AG04449 (cell line): ENCODE data around the gene RAPSN.

ENCODE experiments used
- CTCF ChIA-PET: fragments of 350-600 bp; formaldehyde crosslinking; extraction: SDS; loops from one replicate; lab custom pipeline; 2021; ENCODE audit warnings: antibody characterized with exemption; lab: Yijun Ruan, JAX
- POLR2A ChIA-PET: fragments of 400-600, 350-600 bp; formaldehyde crosslinking; extraction: SDS; loops from one replicate; lab custom pipeline; 2020; ENCODE audit warnings: antibody characterized with exemption, inconsistent platforms; lab: Yijun Ruan, JAX
- DNase-seq: peaks from one replicate; pipeline ENCODE4 v3.0.0-alpha.2; 2010; ENCODE audit warnings: low read depth, low spot score
- H3K4me3 ChIP-seq: 2 replicates; pipeline ENCODE4 v1.5.1; 2011; ENCODE audit warnings: low read depth, mild to moderate bottlenecking, control low read depth, low read length
- TF ChIP-seq, protein P1 (sequence below): IDR thresholded peaks from one replicate; pipeline ENCODE4 v1.5.1; 2011; ENCODE audit warnings: mild to moderate bottlenecking, moderate library complexity, low read length, control low read depth, inconsistent platforms; ENCODE audit not compliant: insufficient read depth; ENCODE audit errors: missing control alignments

RAPSN gene

GRCh38 chr11:47468598-47469214, 19.8 kb upstream of the RAPSN start:
- POLR2A ChIA-PET = no interaction called here
- CTCF ChIA-PET = interaction anchor here (1.5 kb wide), 1 partner anchor 17 kb away, joined by 3 read pairs; no protein-coding TSS in a partner anchor
- DNase-seq = no peak
- no peak overlapping the region for H3K4me3 ChIP-seq
- TF ChIP-seq, protein P1, sequence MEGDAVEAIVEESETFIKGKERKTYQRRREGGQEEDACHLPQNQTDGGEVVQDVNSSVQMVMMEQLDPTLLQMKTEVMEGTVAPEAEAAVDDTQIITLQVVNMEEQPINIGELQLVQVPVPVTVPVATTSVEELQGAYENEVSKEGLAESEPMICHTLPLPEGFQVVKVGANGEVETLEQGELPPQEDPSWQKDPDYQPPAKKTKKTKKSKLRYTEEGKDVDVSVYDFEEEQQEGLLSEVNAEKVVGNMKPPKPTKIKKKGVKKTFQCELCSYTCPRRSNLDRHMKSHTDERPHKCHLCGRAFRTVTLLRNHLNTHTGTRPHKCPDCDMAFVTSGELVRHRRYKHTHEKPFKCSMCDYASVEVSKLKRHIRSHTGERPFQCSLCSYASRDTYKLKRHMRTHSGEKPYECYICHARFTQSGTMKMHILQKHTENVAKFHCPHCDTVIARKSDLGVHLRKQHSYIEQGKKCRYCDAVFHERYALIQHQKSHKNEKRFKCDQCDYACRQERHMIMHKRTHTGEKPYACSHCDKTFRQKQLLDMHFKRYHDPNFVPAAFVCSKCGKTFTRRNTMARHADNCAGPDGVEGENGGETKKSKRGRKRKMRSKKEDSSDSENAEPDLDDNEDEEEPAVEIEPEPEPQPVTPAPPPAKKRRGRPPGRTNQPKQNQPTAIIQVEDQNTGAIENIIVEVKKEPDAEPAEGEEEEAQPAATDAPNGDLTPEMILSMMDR = no peak

- ChIA-PET POLR2A (no interaction called here), CTCF (interaction anchor here (1.2 to 1.3 kb wide), 2 partner anchors 13 to 150 kb away, joined by 3 read pairs; no protein-coding TSS in a partner anchor)
- no peak for DNase-seq
- TF ChIP-seq, protein P1 = no peak
- no peak overlapping the region for H3K4me3 ChIP-seq
Observed at GRCh38 chr11:47467357-47467756, 18.4 kb upstream of the RAPSN start.

GRCh38 chr11:47466701-47467250, 17.8 kb upstream of the RAPSN start:
- CTCF ChIA-PET = interaction anchor here (1.2 to 5.9 kb wide), 3 partner anchors 12 to 150 kb away, joined by 3 to 37 read pairs (median 3); no protein-coding TSS in a partner anchor
- TF ChIP-seq, protein P1 = no peak
- no peak for DNase-seq
- POLR2A ChIA-PET = no interaction called here
- no peak overlapping the region for H3K4me3 ChIP-seq

DNA sequence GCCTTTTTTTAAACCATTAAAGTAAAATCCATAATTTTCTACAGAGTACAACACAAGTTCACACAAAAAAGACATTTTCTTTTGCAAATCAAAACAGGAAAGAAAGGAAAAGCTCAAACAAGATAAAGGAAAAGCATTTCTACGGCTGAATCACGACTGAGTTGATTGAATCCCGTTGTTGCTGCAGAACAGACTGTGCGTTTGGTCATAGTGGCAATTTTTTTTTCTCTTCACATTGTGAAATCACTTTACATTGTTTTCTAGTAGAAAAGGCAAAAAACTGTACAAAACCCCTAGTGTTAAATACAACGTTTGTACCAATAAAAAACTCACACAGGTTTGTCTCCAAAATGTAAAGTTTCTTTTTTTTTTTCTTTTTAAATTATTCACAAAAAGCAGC, 17.3 kb upstream of the RAPSN start:
- no peak overlapping the region for H3K4me3 ChIP-seq
- TF ChIP-seq, protein P1 = no peak
- ChIA-PET POLR2A (no interaction called here), CTCF (interaction anchor here (1.3 to 5.9 kb wide), 2 partner anchors 12 to 151 kb away, joined by 3 to 37 read pairs; no protein-coding TSS in a partner anchor)
- no peak for DNase-seq

DNA sequence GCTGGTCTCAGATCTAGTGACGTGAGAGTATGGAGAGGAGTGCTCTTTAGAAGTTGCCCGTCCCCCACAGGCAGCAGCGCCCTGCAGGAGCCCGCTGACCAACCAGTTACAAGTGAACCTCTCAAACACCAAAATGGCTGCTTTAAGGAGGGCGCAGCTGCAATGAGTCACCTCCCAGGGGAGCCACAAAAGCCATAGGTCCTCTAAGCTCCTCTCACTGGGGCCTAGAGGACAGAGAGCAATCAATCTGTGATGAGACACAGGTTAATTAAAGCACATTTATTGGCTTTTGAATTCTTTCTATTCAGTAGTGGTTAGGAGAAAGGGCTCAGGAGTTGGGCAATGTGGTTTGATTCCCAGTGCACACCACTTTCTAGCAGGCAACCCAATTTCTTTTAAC, 15.5 kb upstream of the RAPSN start:
- TF ChIP-seq, protein P1 = no peak
- POLR2A ChIA-PET = no interaction called here
- no peak overlapping the region for H3K4me3 ChIP-seq
- CTCF ChIA-PET = interaction anchor here (1.1 to 5.9 kb wide), 3 partner anchors 10 to 90 kb away, joined by 3 to 37 read pairs (median 6); partner anchors contain the start of gene RAPSN
- no peak for DNase-seq

DNA sequence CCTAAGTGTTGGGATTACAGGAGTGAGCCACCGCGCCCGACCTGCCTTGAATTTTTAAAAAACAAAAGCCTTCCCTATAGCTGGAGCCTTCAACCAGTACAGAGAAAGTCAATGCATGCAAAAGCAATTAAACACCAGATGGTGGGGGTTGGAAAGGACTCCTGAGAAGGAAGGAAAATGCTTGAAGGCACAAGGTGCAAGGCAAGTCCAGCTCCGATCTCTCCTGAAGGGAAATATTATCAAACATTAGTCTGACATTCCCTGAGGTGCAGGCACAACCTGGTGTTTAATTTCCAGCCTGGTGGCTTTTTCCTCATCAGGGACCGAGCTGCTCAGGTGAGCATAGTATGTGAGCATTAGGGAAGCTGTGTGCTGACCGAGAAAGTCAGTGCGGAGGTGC, 12.9 kb upstream of the RAPSN start:
- CTCF ChIA-PET = interaction anchor here (0.7 to 5.9 kb wide), 4 partner anchors 8 to 87 kb away, joined by 3 to 37 read pairs (median 3); no protein-coding TSS in a partner anchor
- DNase-seq = no peak
- H3K4me3 ChIP-seq = no peak overlapping the region
- TF ChIP-seq, protein P1 = no peak
- POLR2A ChIA-PET = no interaction called here
